Measurements from ENCODE around the gene ASTN1.

ASTN1 gene

DNA sequence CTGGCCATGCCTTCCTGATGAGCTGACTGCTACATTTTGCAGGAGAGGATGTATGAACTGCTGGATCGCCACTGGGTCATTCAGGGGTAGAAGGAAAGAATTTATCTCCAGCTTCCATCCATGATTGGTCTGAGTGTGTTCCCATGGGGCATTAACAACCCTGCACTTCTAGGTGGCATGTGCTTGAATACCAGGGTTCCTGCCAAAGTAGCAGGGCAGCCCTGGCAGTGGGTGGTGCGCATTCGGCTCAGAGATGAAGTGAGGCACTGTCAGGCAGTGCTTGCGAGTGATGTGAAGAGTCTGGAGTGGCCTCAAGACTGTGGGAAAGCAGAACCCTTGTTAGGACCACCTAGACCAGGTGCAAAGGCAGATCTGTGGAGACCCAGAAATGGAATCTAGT is 294.9 kb downstream of the ASTN1 start:
- no peak for DNase-seq

DNA sequence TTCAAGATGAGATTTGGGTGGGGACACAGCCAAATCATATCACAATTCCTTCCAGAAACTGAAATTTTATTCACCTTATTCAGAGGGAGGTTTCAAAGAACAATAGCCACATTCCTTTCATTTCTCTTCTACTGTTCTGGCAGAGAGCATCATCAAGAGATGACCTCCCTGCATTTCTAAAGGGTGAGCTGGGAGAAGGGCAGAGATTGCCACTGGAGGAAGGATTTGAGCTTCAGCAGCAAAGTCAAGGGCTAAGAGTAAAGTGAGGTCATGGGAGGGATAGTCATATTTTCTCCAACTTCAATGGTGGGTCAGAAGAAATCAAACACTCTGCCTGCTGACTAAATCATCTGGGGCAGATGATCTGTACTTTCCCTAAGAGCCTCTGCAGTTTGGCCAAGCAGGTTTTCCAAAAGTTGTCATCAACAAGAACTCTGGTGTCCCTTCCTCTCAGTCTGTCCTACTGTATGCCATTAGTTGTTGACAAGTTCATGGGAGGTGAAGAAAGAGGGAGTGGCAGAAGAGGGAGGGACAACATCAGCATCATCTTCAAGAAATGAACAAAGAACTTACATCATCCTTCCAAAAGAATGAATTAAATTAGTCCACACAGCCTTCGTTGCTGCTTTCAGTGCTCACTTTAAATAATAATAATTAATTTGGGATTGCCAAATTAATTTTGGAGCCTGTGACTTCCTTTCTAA is 298.3 kb downstream of the ASTN1 start:
- no peak for DNase-seq

DNA sequence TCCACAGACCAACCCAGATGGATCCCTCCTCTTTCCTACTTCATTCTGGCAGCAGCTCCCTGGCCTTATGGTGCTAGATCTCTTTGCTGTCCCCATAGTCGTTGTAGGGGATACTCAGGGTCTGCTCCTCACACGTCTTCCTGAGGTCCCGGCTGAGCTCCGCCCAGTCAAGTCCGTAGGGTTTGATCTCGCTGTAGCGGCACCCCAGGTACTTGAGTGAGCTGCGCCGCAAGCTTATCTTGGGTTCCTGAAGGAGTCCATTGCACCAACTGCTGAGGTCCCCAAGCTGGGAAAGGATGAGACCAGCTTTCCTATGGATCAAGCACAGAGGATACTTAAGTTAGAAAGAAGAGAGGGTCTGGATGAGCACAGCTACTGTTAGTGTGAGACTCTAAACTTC is 300.3 kb downstream of the ASTN1 start:
- no peak for DNase-seq

GRCh38 chr1:176863613-176864012 is 300.9 kb downstream of the ASTN1 start:
- no peak for DNase-seq

GRCh38 chr1:176858433-176858916 is 306.0 kb downstream of the ASTN1 start:
- no peak for DNase-seq

DNA sequence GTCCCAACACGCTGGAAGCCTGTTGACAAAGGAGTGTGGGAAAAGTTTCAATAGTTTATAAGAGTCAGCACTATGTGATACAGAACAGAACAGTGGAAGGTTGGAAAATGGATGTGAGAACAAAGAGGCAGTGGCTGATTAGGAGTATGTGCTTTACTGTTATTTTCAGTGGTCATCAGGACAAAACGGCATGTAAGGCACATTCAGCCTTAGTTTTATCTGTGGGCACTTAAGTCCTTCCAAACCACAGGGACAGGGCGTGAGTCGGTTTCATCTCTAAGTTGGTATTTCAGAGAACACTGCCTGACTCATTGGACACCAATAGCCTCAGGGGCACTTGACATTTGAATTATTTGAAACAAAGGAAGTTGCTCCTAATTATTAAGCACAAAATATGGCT is 306.9 kb downstream of the ASTN1 start:
- no peak for DNase-seq

GRCh38 chr1:176854758-176855745 is 309.5 kb downstream of the ASTN1 start:
- no peak for DNase-seq

DNA sequence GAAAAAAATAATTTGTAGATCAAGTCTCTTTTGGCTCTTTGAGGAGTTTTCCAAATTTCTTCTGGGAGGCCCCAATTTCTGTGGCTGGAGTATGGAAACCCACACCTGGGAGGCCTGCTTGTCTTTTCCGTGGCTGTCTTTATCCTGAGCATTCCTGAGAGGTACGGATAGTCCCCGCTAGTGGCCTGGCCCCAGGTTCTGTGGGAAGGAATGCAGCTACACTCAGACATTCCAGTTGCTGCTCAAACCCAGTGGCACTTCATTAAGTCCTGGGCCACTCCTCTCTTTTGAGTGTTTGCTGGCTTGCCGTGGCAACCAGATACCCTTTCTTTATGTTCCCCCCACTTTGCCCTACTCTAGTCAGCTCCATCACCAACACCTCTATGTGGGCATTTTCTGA is 310.4 kb downstream of the ASTN1 start:
- DNase-seq: no peak

DNA sequence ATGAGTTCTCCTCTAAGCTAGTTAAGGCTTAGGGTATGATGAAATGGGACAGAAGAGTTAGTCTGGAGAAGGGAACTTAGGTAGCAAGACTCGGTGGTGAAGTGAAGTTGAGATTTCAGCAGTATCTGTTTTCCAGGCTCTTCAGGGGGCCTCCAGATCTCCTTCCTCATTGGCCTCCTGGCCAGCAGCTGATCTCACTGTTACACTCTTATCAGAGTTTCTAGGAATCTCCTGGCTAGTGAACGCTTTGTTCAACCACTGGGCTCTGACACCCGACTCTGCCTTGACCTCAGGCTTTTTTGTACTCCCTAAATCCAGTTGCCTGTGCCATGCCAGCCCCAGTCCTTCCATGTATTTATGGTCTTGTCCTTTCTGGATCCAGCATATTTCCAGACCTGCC is 311.0 kb downstream of the ASTN1 start:
- no peak for DNase-seq

GRCh38 chr1:176852124-176852523 is 312.4 kb downstream of the ASTN1 start:
- no peak for DNase-seq

GRCh38 chr1:176850871-176851270 is 313.6 kb downstream of the ASTN1 start:
- no peak for DNase-seq

DNA sequence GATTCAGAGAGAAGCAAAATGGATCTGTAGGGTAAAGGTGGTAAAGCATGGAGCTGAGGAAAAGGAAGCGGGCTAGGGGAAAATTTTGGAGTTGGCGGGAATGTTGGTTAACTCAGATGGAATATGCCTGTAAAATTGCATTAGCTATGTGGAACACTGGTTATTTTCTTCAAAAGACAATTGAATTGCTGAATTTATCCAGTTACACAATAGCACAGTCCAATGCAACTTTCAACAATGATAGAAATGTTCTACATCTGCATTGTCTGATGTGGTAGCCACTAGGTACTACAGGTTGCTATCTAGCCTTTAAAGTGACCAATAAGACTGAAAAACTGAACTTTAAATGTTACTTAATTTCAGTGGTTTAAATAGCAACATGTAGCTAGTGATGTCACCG is 315.2 kb downstream of the ASTN1 start:
- DNase-seq: no peak

GRCh38 chr1:176847052-176847451 is 317.5 kb downstream of the ASTN1 start:
- DNase-seq: no peak

DNA sequence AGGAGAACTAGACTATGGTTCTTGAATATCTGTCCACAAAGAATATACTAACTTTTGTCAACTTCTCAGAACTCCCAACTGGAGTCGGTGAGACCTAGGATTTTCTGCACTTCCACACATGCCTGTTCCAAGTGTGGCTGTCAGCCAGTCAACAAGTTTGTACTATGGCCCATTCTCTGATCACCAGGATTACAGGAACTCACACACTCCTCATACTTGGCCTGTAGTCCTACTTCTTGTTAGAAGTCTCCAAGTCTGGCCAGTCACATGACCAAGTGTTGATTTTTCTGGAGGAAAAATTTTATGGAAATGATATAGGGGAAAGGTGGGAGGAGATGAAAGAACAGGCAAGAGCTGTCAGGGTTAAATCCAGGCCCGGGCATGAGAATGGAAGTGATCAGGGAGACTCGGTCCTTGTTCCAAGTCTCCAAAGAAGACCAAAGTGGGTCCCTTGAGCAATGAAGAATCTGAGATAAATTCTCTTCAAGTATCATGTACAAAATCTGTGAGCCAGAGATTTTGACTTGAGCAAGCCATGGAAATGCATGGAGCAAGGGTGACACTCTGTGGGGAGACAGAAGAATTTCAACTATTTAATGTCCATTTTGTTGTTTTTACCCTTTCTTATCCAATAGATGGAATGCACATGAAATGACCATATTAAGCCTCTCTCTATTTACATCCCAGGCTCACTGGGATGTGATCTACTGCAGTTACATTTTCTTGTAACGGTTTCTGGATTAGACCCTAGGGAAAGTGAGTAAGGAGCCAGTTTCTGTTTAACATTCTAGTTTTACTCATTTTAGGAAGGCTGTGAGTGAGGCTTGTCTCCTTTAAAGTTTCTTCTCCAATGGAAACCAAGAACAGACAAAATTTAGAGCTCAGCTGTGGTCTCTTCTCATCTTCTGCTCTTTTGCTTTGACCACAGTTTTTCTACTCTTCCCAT is 320.9 kb downstream of the ASTN1 start:
- DNase-seq: no peak

GRCh38 chr1:176841238-176841637 is 323.3 kb downstream of the ASTN1 start:
- DNase-seq: no peak

DNA sequence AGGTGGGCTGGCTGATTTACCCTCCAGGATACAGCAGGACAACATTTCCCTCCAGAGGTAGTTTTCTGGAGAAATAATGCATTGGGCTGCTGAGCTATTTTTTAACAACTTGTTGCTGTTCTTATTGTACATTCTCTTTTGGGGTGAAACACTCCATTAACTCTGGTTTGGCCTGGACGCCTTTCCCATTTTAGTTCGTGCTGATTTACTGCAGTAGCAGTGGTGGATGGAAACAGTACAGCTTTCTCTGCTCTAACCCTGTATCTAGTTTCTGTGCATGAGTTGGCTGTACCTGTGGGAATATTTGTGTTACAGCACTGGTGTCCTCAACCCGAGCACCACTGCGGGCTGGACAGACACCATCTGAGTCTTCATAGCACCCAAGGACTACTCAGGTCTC is 325.3 kb downstream of the ASTN1 start:
- no peak for DNase-seq

DNA sequence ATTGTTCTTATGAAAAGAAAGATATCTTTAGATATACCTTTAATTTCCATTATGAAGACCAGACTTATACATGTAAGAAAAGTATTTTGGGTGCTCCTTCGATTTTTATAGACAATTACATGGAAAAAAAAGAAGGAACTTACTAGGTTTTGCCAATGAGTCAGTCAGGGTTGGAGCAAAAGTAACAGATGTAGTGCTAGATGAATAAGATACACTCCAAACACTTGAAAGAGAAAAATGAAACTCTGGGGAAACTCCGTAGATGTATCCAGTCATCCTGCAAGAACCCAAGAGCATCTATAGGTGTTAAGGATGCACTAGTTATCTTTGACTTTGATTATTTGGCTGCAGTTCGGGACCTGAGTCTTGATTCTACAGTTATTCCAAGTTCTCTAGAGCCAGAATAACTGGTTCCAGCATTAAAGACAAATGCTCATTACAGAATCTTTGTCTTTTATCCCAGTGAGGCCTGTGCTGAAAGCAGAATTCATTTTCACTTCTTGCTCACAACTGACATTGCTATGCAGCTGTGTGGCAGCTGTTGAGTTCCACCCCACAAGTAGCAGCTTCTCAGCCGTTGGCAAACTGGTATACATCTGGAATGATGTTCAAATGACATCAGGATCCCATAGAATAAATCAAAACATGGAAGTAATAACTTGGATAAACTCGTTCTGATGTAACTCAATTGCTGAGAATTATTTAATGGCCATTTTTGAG is 326.1 kb downstream of the ASTN1 start:
- no peak for DNase-seq

DNA sequence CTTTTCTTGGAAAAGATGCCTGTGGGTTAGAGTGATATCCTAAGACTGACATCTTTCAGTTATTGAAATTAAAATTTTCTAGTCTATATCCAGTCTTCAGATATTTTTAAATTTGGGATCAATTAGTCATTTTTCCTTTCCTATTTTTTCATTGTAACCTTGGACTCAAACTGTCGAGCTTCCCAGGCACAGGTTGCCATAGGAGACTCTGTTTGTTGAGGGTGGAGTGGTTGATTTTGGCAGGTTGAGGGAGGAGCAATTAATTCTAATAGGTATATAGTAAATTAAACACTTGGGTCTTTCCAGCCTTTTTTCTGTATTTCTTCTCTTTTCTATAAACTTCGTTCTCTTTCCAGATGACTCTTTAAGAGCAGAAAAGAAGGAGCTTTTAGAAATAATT is 326.8 kb downstream of the ASTN1 start:
- DNase-seq: no peak

DNA sequence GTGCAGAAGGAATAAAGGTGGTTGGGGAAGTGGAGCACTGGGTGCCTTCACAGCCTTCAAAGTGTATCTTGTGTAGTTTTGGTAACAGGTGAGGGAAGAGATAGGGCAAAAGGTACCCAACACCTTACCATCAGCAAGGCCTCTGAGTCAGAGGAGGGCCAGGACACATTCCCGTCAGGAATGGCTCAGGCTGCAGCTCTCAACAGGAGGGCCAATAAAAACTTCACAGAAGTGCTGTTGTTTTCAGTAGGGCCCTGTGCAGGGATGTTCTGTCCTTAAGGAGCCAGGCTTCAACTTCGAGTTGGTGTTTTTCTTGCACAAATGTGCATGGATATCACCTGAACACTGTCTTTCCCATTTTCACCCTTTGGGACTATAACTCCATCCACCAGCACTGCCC is 333.4 kb downstream of the ASTN1 start:
- DNase-seq: no peak

- DNase-seq: no peak
Measured at GRCh38 chr1:176829261-176829660, 335.3 kb downstream of the ASTN1 start.

- DNase-seq: no peak
Measured at GRCh38 chr1:176826265-176826664, 338.2 kb downstream of the ASTN1 start.

GRCh38 chr1:176820391-176821031 is 344.0 kb downstream of the ASTN1 start:
- no peak for DNase-seq
